Measurements from ENCODE around the gene SMIM28. TPM values are rescaled to one million over a fixed set of nuclear protein-coding genes. Genes with fewer than 3 reads are reported as not detected.

Gene SMIM28
- total and polyA plus RNA-seq, 2 of the 4 experiments (the other 2 are of a cell fraction), result not detected

- DNase-seq, result no peak
- Histone ChIP-seq H3K79me1 (ENCODE audit: low read depth in 1 of 2, low read length in 2 of 2) (no peaks in the 10 kb centered on the region), H3K23ac (ENCODE audit: low read depth, low read length) (no peak overlapping the region), H2BK5ac (ENCODE audit: low read depth, low read length, poor library complexity, severe bottlenecking) (no peak overlapping the region), H2AK9ac (replicated peaks; ENCODE audit: low read depth, low read length, poor library complexity) (no peak overlapping the region), H2BK120ac (ENCODE audit: low read depth, low read length) (no peak overlapping the region), H3K27ac (ENCODE audit: insufficient read depth, low read length) (no peak overlapping the region), H2BK20ac (ENCODE audit: low read depth, low read length) (no peak overlapping the region), H3K18ac (ENCODE audit: low read depth, low read length) (no peak overlapping the region), H4K20me1 (ENCODE audit: insufficient read depth, low read length) (no peaks in the 10 kb centered on the region; the same call in 1 of the 2 replicates), H3K9ac (ENCODE audit: low read depth, low read length) (no peak overlapping the region), H4K5ac (ENCODE audit: low read depth, low read length) (no peak overlapping the region), H4K8ac (ENCODE audit: low read depth in 2 of 2, low read length in 2 of 2) (no peak overlapping the region), H3K4ac (ENCODE audit: low read depth, low read length) (no peak overlapping the region), H3K9me3 (ENCODE audit: control insufficient read depth, insufficient read depth, low read length) (no peaks in the 10 kb centered on the region), H4K91ac (ENCODE audit: insufficient read depth, low read depth, low read length) (no peak overlapping the region), H3K4me1 (ENCODE audit: control insufficient read depth, insufficient read depth, low read length) (no peaks in the 10 kb centered on the region), H2AK5ac (ENCODE audit: low read depth, low read length) (no peak overlapping the region), H3K56ac (ENCODE audit: extremely low read depth, insufficient read depth, low read length) (no peak overlapping the region), H2BK15ac (ENCODE audit: low read depth, low read length) (no peak overlapping the region), H3K4me2 (ENCODE audit: low read depth, low read length) (no peak overlapping the region), H3K9me1 (ENCODE audit: insufficient read depth, low read length) (peaks cover 2% of the 10 kb centered on the region; the same call in 1 of the 2 replicates), H3K14ac (replicated peaks; ENCODE audit: low read depth, low read length) (no peak overlapping the region), H3K27me3 (ENCODE audit: control insufficient read depth, insufficient read depth, low read length) (no peaks in the 10 kb centered on the region), H3K36me3 (ENCODE audit: control insufficient read depth, insufficient read depth, low read length) (peaks cover 13% of the 10 kb centered on the region), H2AFZ (replicated peaks; ENCODE audit: low read length, poor library complexity) (no peak overlapping the region), H3K4me3 (ENCODE audit: insufficient read depth, low read depth, low read length) (no peak overlapping the region)
- intact Hi-C loops (cut with micrococcal nuclease) (loop anchor here (10.0 kb wide), 1 partner anchor 273 kb away; no protein-coding TSS in a partner anchor), dilution Hi-C loops (cut with HindIII; ENCODE audit: low sequenced_read_pairs, unreplicated experiment) (no loop called here), in situ Hi-C loops (cut with MboI; ENCODE audit: low sequenced_read_pairs) (loop anchor here (25.0 kb wide), 1 partner anchor 584 kb away; no protein-coding TSS in a partner anchor)
- no peak for TF ChIP-seq NFE2L2 (IDR thresholded peaks at IDR 0.05; ENCODE audit: low read depth, low read length)
- no peak for TF ChIP-seq POLR2A (IDR thresholded peaks at IDR 0.05; ENCODE audit: low read depth, low read length)
- no peak for TF ChIP-seq CHD1 (IDR thresholded peaks at IDR 0.05; ENCODE audit: low read depth, low read length)
- TF ChIP-seq, protein P1, sequence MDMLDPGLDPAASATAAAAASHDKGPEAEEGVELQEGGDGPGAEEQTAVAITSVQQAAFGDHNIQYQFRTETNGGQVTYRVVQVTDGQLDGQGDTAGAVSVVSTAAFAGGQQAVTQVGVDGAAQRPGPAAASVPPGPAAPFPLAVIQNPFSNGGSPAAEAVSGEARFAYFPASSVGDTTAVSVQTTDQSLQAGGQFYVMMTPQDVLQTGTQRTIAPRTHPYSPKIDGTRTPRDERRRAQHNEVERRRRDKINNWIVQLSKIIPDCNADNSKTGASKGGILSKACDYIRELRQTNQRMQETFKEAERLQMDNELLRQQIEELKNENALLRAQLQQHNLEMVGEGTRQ (IDR thresholded peaks at IDR 0.05; ENCODE audit: low read depth, low read length), result no peak
- TF ChIP-seq CEBPB (IDR thresholded peaks at IDR 0.05; ENCODE audit: low read depth, low read length), result no peak
- TF ChIP-seq SMC3 (IDR thresholded peaks at IDR 0.05; ENCODE audit: low read depth, low read length), result no peak
- no peak for TF ChIP-seq MAFK (IDR thresholded peaks at IDR 0.05; ENCODE audit: low read depth, low read length)
- no peak for TF ChIP-seq MXI1 (IDR thresholded peaks at IDR 0.05; ENCODE audit: borderline replicate concordance, low read depth, low read length)
- TF ChIP-seq BHLHE40 (IDR thresholded peaks at IDR 0.05; ENCODE audit: low read depth, low read length), result no peak
- TF ChIP-seq MAZ (IDR thresholded peaks at IDR 0.05; ENCODE audit: borderline replicate concordance, low read depth, low read length), result no peak
- BruUV-seq (replicated peaks), result no TSS peak
- CTCF ChIA-PET, result no interaction called here
- POLR2A ChIA-PET (ENCODE audit: unreplicated experiment), result no interaction called here
- 94% methylated on average over 6 of the region's 10 CpGs; no CpG with 5 or more reads in 1 of the 2 experiments for WGBS, 2 experiments (ENCODE audit: extremely low coverage in 2 of 2, insufficient read length in 1 of 2)
- ATAC-seq (ENCODE audit: low read depth), result no peak
Measured at GRCh38 chr6:138421608-138422007, 43.9 kb downstream of the SMIM28 start.
